HepG2 (cell line): ENCODE data around the gene CA7. TPM values are rescaled to one million over a fixed set of nuclear protein-coding genes. Genes with fewer than 3 reads are reported as not detected.

Experiments used
- ARNTL ChIP-seq: sonication (generic); formaldehyde crosslinking; IDR thresholded peaks from 2 replicates; pipeline ENCODE4 v1.4.0; 2020; ENCODE audit warnings: mild to moderate bottlenecking, missing genetic modification reagents
- CCDC6 ChIP-seq: sonication (generic); formaldehyde crosslinking; IDR thresholded peaks from 2 replicates; pipeline ENCODE4 v1.8.1; 2022; ENCODE audit warnings: mild to moderate bottlenecking, missing genetic modification reagents, moderate library complexity
- CEBPG ChIP-seq: IDR thresholded peaks from 2 replicates; pipeline ENCODE4 v1.6.1; 2016
- DMAP1 ChIP-seq: IDR thresholded peaks from 2 replicates; pipeline ENCODE4 v1.6.1; 2016
- ISL2 ChIP-seq: sonication (generic); formaldehyde crosslinking; IDR thresholded peaks from 2 replicates; pipeline ENCODE4 v1.5.0; 2020; ENCODE audit warnings: missing genetic modification reagents
- KDM1A ChIP-seq: IDR thresholded peaks from 2 replicates; pipeline ENCODE4 v1.6.1; 2016; ENCODE audit warnings: missing compliant biosample characterization
- KDM2A ChIP-seq: sonication (generic); formaldehyde crosslinking; IDR thresholded peaks from 2 replicates; pipeline ENCODE4 v1.4.0; 2020; ENCODE audit warnings: low read depth, missing genetic modification reagents, borderline replicate concordance
- NCOA1 ChIP-seq: sonication (generic); formaldehyde crosslinking; IDR thresholded peaks from 2 replicates; pipeline ENCODE4 v1.9.0; 2021; ENCODE audit warnings: missing genetic modification reagents
- NR2C2 ChIP-seq: sonication (generic); formaldehyde crosslinking; IDR thresholded peaks from 2 replicates; pipeline ENCODE4 v1.4.0; 2020; ENCODE audit warnings: missing genetic modification reagents, mild to moderate bottlenecking, moderate library complexity, borderline replicate concordance
- NR3C1 ChIP-seq: sonication (generic); formaldehyde crosslinking; IDR thresholded peaks from 2 replicates; pipeline ENCODE4 v1.4.0; 2020; ENCODE audit warnings: missing genetic modification reagents
- POLR2G ChIP-seq: fragments of 200-400 bp; formaldehyde crosslinking; IDR thresholded peaks from 2 replicates; pipeline ENCODE4 v1.6.1; 2018; ENCODE audit warnings: mild to moderate bottlenecking, low read depth, low read length, moderate library complexity
- RXRA ChIP-seq: sonication (generic); formaldehyde crosslinking; IDR thresholded peaks from 2 replicates; pipeline ENCODE4 v1.5.1; 2020; ENCODE audit warnings: missing genetic modification reagents
- USF2 ChIP-seq, 2 experiments: sonication (generic) in 1 of 2; formaldehyde crosslinking in 1 of 2; IDR thresholded peaks; 2 replicates each; pipeline versions ENCODE4 v1.5.1 to v1.6.1; 2011 to 2020; ENCODE audit warnings: borderline replicate concordance in 1 of 2, low read depth in 1 of 2, low read length in 1 of 2, mild to moderate bottlenecking in 1 of 2, missing genetic modification reagents in 1 of 2, moderate library complexity in 1 of 2
- XBP1 ChIP-seq: sonication (generic); formaldehyde crosslinking; IDR thresholded peaks from 2 replicates; pipeline ENCODE4 v1.5.0; 2020; ENCODE audit warnings: missing genetic modification reagents
- ZFY ChIP-seq: sonication (generic); formaldehyde crosslinking; IDR thresholded peaks from 2 replicates; pipeline ENCODE4 v1.4.0; 2020; ENCODE audit warnings: missing genetic modification reagents
- ZNF232 ChIP-seq: sonication (generic); formaldehyde crosslinking; IDR thresholded peaks from 2 replicates; pipeline ENCODE4 v1.4.0; 2020; ENCODE audit warnings: missing genetic modification reagents, borderline replicate concordance
- ZNF280D ChIP-seq: sonication (generic); formaldehyde crosslinking; IDR thresholded peaks from 2 replicates; pipeline ENCODE4 v1.5.1; 2020; ENCODE audit warnings: mild to moderate bottlenecking, missing genetic modification reagents
- ZNF354B ChIP-seq: sonication (generic); formaldehyde crosslinking; IDR thresholded peaks from 2 replicates; pipeline ENCODE4 v1.8.0; 2022; ENCODE audit warnings: mild to moderate bottlenecking, missing genetic modification reagents
- ZNF451 ChIP-seq: sonication (generic); formaldehyde crosslinking; IDR thresholded peaks from 2 replicates; pipeline ENCODE4 v1.5.0; 2020; ENCODE audit warnings: mild to moderate bottlenecking, missing genetic modification reagents
- ZNF552 ChIP-seq: sonication (generic); formaldehyde crosslinking; IDR thresholded peaks from 2 replicates; pipeline ENCODE4 v1.9.0; 2022; ENCODE audit warnings: missing genetic modification reagents, mild to moderate bottlenecking, borderline replicate concordance
- polyA plus RNA-seq, 8 experiments: library from polyadenylated mRNA; depleted of rRNA in 3 of 8; stranded (reverse) in 7 of 8; unstranded in 1 of 8; fragments of >200 nt; fragmentation: Illumina TruSeq in 4 of 8; extraction: Trizol in 4 of 8; gene quantifications; 2 replicates each; pipeline versions ENCODE4 v1.2.1 to v1.2.3, GENCODE V29; 2011 to 2016; ENCODE audit warnings: low read depth in 4 of 8, missing spikeins in 1 of 8, mixed read lengths in 1 of 8; ENCODE audit not compliant: insufficient read depth in 1 of 8
- total RNA-seq, 5 experiments: library from RNA; depleted of rRNA; stranded (reverse); fragments of >200 nt; fragmentation: Illumina TruSeq; extraction: Trizol; gene quantifications; 2 replicates each; pipeline ENCODE4 v1.2.3, GENCODE V29; 2016; ENCODE audit warnings: low read depth in 1 of 5
- TF ChIP-seq, protein P1 (sequence below): IDR thresholded peaks from 2 replicates; pipeline ENCODE4 v1.6.1; 2016; ENCODE audit warnings: low read depth
- TF ChIP-seq, protein P2 (sequence below): IDR thresholded peaks from 2 replicates; pipeline ENCODE4 v1.6.1; 2016; ENCODE audit warnings: control low read depth

CA7 gene
- total and polyA plus RNA-seq, 2 of the 13 experiments (the other 11 are each of a cell fraction or from before 2014, with no cell fraction given) = not detected

- no peak for TF ChIP-seq ZNF280D
- peak; percentile 71 for TF ChIP-seq DMAP1 (CRISPR knock-in tag)
- peak; percentile 92; the same call in 1 of the 2 replicates for TF ChIP-seq NCOA1 (CRISPR knock-in tag)
- TF ChIP-seq NR2C2 (CRISPR knock-in tag) = 0 out of 2 replicates have a peak, but pooled peaks have one; percentile 26
- no peak; the same call in 1 of the 2 replicates for TF ChIP-seq RXRA (CRISPR knock-in tag)
- 0 out of 2 replicates have a peak, but pooled peaks have one; percentile 45 for TF ChIP-seq ZNF354B (CRISPR knock-in tag)
- TF ChIP-seq XBP1 (CRISPR knock-in tag) = no peak
- peak; percentile 85 for TF ChIP-seq ISL2 (CRISPR knock-in tag)
- peak; percentile 90 for TF ChIP-seq ZNF552 (CRISPR knock-in tag)
- no peak for TF ChIP-seq CEBPG (CRISPR knock-in tag)
- TF ChIP-seq POLR2G = peak; percentile 98
- TF ChIP-seq ZNF451 = peak; percentile 87; the same call in 1 of the 2 replicates
- TF ChIP-seq, protein P1, sequence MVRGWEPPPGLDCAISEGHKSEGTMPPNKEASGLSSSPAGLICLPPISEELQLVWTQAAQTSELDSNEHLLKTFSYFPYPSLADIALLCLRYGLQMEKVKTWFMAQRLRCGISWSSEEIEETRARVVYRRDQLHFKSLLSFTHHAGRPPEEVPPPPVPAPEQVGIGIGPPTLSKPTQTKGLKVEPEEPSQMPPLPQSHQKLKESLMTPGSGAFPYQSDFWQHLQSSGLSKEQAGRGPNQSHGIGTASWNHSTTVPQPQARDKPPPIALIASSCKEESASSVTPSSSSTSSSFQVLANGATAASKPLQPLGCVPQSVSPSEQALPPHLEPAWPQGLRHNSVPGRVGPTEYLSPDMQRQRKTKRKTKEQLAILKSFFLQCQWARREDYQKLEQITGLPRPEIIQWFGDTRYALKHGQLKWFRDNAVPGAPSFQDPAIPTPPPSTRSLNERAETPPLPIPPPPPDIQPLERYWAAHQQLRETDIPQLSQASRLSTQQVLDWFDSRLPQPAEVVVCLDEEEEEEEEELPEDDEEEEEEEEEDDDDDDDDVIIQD = no peak
- TF ChIP-seq, protein P2, sequence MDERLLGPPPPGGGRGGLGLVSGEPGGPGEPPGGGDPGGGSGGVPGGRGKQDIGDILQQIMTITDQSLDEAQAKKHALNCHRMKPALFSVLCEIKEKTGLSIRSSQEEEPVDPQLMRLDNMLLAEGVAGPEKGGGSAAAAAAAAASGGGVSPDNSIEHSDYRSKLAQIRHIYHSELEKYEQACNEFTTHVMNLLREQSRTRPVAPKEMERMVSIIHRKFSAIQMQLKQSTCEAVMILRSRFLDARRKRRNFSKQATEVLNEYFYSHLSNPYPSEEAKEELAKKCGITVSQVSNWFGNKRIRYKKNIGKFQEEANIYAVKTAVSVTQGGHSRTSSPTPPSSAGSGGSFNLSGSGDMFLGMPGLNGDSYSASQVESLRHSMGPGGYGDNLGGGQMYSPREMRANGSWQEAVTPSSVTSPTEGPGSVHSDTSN = no peak
- peak; percentile 99 for TF ChIP-seq KDM1A (CRISPR knock-in tag)
- no peak for TF ChIP-seq NR3C1
- TF ChIP-seq CCDC6 (CRISPR knock-in tag) = peak; percentile 91; the same call in 1 of the 2 replicates
- no peak for TF ChIP-seq USF2 (IDR thresholded peaks at IDR 0.05; ENCODE audit: low read depth, low read length)
- no peak; the same call in 1 of the 2 replicates for TF ChIP-seq USF2 (CRISPR knock-in tag; IDR thresholded peaks at IDR 0.05; ENCODE audit: borderline replicate concordance)
- TF ChIP-seq ZNF232 (CRISPR knock-in tag) = peak; percentile 97
- peak; percentile 69 for TF ChIP-seq ARNTL (CRISPR knock-in tag)
- TF ChIP-seq ZFY (CRISPR knock-in tag) = peak; percentile 100
- TF ChIP-seq KDM2A = peak; percentile 97
These were observed 13.5 kb upstream of the CA7 start, which contains the start of gene NAE1 (continued) for GRCh38 chr16:66830422-66831404.
